B cell (primary cell): ENCODE data around the gene EXOC7. TPM values are rescaled to one million over a fixed set of nuclear protein-coding genes. Genes with fewer than 3 reads are reported as not detected.

Experiments
- ATAC-seq: fragments of 200-7000 bp; cut with Tn5 transposase; one replicate; pipeline ENCODE4 v1.10.0; 2021; ENCODE audit warnings: low read depth, mild to moderate bottlenecking, moderate number of reproducible peaks, moderate library complexity
- CTCF ChIA-PET: fragments of 350-600 bp; sonication (Branson Sonifier 250); formaldehyde crosslinking; loops from one replicate; lab custom pipeline; 2021; ENCODE audit warnings: antibody characterized with exemption, inconsistent platforms; lab: Charles Lee
- POLR2A ChIA-PET: fragments of 350-600 bp; sonication (Branson Sonifier 250); formaldehyde crosslinking; loops from one replicate; lab custom pipeline; 2021; ENCODE audit warnings: antibody characterized with exemption; lab: Charles Lee
- DNase-seq: peaks from one replicate; pipeline ENCODE4 v3.0.0; 2013
- H2AFZ ChIP-seq: 2 replicates; pipeline ENCODE4 v1.6.1; 2012; ENCODE audit warnings: mild to moderate bottlenecking, low read depth, low read length; ENCODE audit not compliant: insufficient read depth, poor library complexity, severe bottlenecking
- H3K27ac ChIP-seq, 2 donors: 1 replicate in 1 of 2; 2 replicates in 1 of 2; pipeline ENCODE4 v1.5.1; 2012 to 2013; ENCODE audit warnings: low read length in 2 of 2, mild to moderate bottlenecking in 2 of 2, moderate library complexity in 1 of 2
- H3K27me3 ChIP-seq, 4 experiments: fragments of 200-600 bp in 1 of 4; sonication (generic) in 1 of 4; replicated peaks in 1 of 4; 1 replicate in 2 of 4; 2 replicates in 2 of 4; pipeline versions ENCODE4 v1.6.1 to v1.7.0; 2013 to 2016; ENCODE audit warnings: low read length in 3 of 4, mild to moderate bottlenecking in 2 of 4, mixed read lengths in 1 of 4, moderate library complexity in 1 of 4; ENCODE audit not compliant: insufficient read depth in 4 of 4, control insufficient read depth in 3 of 4; ENCODE audit errors: control extremely low read depth in 1 of 4
- H3K36me3 ChIP-seq, 2 experiments: replicated peaks in 1 of 2; 1 replicate in 1 of 2; 2 replicates in 1 of 2; pipeline versions ENCODE4 v1.6.1 to v1.7.1; 2013; ENCODE audit warnings: low read length in 1 of 2; ENCODE audit not compliant: insufficient read depth in 2 of 2, control insufficient read depth in 1 of 2; ENCODE audit errors: control extremely low read depth in 1 of 2, extremely low read depth in 1 of 2
- H3K4me1 ChIP-seq, 2 donors: fragments of 200-600 bp in 1 of 2; sonication (generic) in 1 of 2; 1 replicate in 1 of 2; 2 replicates in 1 of 2; pipeline versions ENCODE4 v1.5.1 to v1.6.1; 2013 to 2017; ENCODE audit warnings: low read length in 2 of 2; ENCODE audit not compliant: control insufficient read depth in 2 of 2, insufficient read depth in 2 of 2
- H3K4me2 ChIP-seq: replicated peaks from 2 replicates; pipeline ENCODE3; 2012; ENCODE audit warnings: mild to moderate bottlenecking, low read depth, low read length; ENCODE audit not compliant: poor library complexity, severe bottlenecking
- H3K4me3 ChIP-seq, 5 experiments: fragments of 200-600 bp in 1 of 5; sonication (generic) in 1 of 5; 1 replicate in 3 of 5; 2 replicates in 2 of 5; pipeline versions ENCODE4 v1.5.1 to v1.7.0; 2011 to 2016; ENCODE audit warnings: low read length in 4 of 5, mild to moderate bottlenecking in 4 of 5, low read depth in 2 of 5, control low read depth in 1 of 5, moderate library complexity in 1 of 5; ENCODE audit not compliant: insufficient read depth in 1 of 5; ENCODE audit errors: control extremely low read depth in 1 of 5, extremely low read depth in 1 of 5
- H3K79me2 ChIP-seq: fragments of 200-600 bp; sonication (generic); one replicate; pipeline ENCODE4 v1.6.0; 2016; ENCODE audit warnings: low read length; ENCODE audit not compliant: control insufficient read depth, insufficient read depth
- H3K9ac ChIP-seq: fragments of 200-600 bp; sonication (generic); 2 replicates; pipeline ENCODE4 v1.6.1; 2017; ENCODE audit warnings: mild to moderate bottlenecking, low read length, moderate library complexity
- H3K9me3 ChIP-seq, 3 donors: one replicate each; pipeline versions ENCODE4 v1.6.1 to v1.7.1; 2013; ENCODE audit warnings: low read length in 2 of 3; ENCODE audit not compliant: control insufficient read depth in 2 of 3, insufficient read depth in 1 of 3; ENCODE audit errors: control extremely low read depth in 1 of 3
- H4K20me1 ChIP-seq: 2 replicates; pipeline ENCODE4 v1.6.0; 2012; ENCODE audit warnings: mild to moderate bottlenecking, low read length; ENCODE audit not compliant: insufficient read depth, control insufficient read depth, poor library complexity, severe bottlenecking
- H3K27ac Mint-ChIP-seq: one replicate; pipeline ENCODE4 v1.8.0; 2021; ENCODE audit warnings: mixed read lengths
- H3K27me3 Mint-ChIP-seq: one replicate; pipeline ENCODE4 v1.8.0; 2021; ENCODE audit warnings: mixed read lengths
- H3K4me1 Mint-ChIP-seq: one replicate; pipeline ENCODE4 v1.8.0; 2021; ENCODE audit warnings: mixed read lengths
- H3K4me3 Mint-ChIP-seq: one replicate; pipeline ENCODE4 v1.8.0; 2021; ENCODE audit warnings: mixed read lengths
- H3K9me3 Mint-ChIP-seq: one replicate; pipeline ENCODE4 v1.8.0; 2022; ENCODE audit warnings: mixed read lengths; ENCODE audit not compliant: insufficient read depth
- EZH2 ChIP-seq: IDR thresholded peaks from 2 replicates; pipeline ENCODE4 v1.6.1; 2012; ENCODE audit warnings: borderline replicate concordance, low read depth, mild to moderate bottlenecking, moderate library complexity, low read length; ENCODE audit not compliant: insufficient read depth, poor library complexity, severe bottlenecking
- WGBS: methylation state at CpG from one replicate; pipeline ENCODE4 v1.1.5; 2013; ENCODE audit warnings: missing lambda C conversion rate; ENCODE audit not compliant: insufficient coverage; 5-methylcytosine and 5-hydroxymethylcytosine counted together
- intact Hi-C: fragments of 100-400 bp; cut with micrococcal nuclease; formaldehyde crosslinking; loops from one replicate; pipeline ENCODE4 v1.10.0; 2022
- polyA plus RNA-seq: library from polyadenylated mRNA; depleted of rRNA; stranded (reverse); fragments of >200 nt; gene quantifications from 2 replicates; pipeline ENCODE4 v1.2.3, GENCODE V29; 2012
- total RNA-seq, 2 donors: library from RNA; stranded (reverse); fragments of 120-200 nt in 1 of 2; gene quantifications; 1 replicate in 1 of 2; 2 replicates in 1 of 2; pipeline versions ENCODE4 v1.2.3 to v1.2.4, GENCODE V29; 2013 to 2022
- TF ChIP-seq, protein P1 (sequence below): fragments of 200-600 bp; IDR thresholded peaks from one replicate; pipeline ENCODE4 v1.8.0; 2022; ENCODE audit warnings: antibody characterized with exemption, mild to moderate bottlenecking

EXOC7 gene
- total and polyA plus RNA-seq, 2 donors (not counting 1 experiment from before 2014, with no cell fraction given), result 105 to 194 TPM

DNA sequence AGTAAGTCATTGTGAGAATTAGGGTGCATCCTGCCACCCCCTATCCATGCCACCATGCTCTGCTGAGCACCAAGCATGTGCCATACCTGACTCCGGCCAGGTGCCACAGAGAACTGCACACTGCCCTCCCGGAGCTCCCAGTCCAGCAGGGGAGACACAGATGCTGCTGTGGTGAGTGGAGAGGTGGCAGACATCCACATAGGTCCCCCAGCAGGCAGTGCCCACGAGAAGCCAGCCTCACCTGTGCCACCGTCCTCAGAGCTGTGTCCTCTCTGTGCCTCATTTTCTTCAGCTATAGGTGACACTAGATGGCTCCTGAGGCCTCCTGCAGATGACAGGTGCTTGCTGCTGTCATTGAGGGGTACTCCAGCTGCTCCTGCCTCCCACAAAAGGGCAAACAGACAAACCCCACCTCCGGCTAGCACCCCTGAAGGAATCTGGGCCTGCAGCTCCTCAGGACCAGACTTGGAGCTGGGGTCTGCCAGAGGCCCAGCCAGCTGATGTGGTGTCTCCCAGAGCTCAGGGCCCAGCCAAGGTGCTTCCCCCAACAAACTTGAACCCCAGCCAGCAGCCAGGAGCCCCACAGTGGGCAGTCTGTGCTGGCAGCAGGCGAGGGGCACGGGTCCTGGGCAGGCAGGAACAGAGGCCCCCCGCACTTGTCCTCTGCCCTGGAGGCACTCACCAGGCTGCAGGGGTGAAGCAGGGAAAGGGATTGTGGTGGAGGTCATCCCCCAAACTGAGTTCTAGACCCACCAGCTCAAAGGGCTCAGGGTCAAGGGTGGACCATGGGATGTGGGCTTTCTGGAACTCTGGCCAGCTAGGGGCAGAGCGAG lies 20.4 kb upstream of the EXOC7 start:
- ChIA-PET CTCF (interaction anchor here (0.6 to 16.8 kb wide), 11 partner anchors 16 to 178 kb away, joined by 3 to 435 read pairs (median 3); partner anchors contain the start of gene FOXJ1), POLR2A (interaction anchor here (1.8 kb wide), 1 partner anchor 150 kb away, joined by 5 read pairs; no protein-coding TSS in a partner anchor)
- Mint-ChIP-seq H3K4me3 (no peak overlapping the region), H3K27me3 (peaks cover 2% of the 10 kb centered on the region), H3K4me1 (peaks cover 16% of the 10 kb centered on the region), H3K9me3 (no peaks in the 10 kb centered on the region), H3K27ac (no peak overlapping the region)
- DNase-seq (peak; percentile 24), ATAC-seq (no peak)
- intact Hi-C loops, result no loop called here
- H3K4me1 ChIP-seq, result peaks cover 18 to 21% of the 10 kb centered on the region in 2 donors
- H3K4me2 ChIP-seq, result no peak overlapping the region
- TF ChIP-seq, protein P1, sequence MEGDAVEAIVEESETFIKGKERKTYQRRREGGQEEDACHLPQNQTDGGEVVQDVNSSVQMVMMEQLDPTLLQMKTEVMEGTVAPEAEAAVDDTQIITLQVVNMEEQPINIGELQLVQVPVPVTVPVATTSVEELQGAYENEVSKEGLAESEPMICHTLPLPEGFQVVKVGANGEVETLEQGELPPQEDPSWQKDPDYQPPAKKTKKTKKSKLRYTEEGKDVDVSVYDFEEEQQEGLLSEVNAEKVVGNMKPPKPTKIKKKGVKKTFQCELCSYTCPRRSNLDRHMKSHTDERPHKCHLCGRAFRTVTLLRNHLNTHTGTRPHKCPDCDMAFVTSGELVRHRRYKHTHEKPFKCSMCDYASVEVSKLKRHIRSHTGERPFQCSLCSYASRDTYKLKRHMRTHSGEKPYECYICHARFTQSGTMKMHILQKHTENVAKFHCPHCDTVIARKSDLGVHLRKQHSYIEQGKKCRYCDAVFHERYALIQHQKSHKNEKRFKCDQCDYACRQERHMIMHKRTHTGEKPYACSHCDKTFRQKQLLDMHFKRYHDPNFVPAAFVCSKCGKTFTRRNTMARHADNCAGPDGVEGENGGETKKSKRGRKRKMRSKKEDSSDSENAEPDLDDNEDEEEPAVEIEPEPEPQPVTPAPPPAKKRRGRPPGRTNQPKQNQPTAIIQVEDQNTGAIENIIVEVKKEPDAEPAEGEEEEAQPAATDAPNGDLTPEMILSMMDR, result no peak
- H3K27me3 ChIP-seq, result peaks cover 0 to 6% (median 0%) of the 10 kb centered on the region in 4 experiments
- no peak overlapping the region for H3K9ac ChIP-seq
- no peaks in the 10 kb centered on the region for H3K36me3 ChIP-seq
- H4K20me1 ChIP-seq, result no peaks in the 10 kb centered on the region
- no peak overlapping the region for H2AFZ ChIP-seq
- no peaks in the 10 kb centered on the region for H3K79me2 ChIP-seq
- no peak overlapping the region for H3K4me3 ChIP-seq
- H3K27ac ChIP-seq, result no peak overlapping the region
- 75% methylated on average over 9 of the region's 9 CpGs for WGBS
- H3K9me3 ChIP-seq, result no peaks in the 10 kb centered on the region

DNA sequence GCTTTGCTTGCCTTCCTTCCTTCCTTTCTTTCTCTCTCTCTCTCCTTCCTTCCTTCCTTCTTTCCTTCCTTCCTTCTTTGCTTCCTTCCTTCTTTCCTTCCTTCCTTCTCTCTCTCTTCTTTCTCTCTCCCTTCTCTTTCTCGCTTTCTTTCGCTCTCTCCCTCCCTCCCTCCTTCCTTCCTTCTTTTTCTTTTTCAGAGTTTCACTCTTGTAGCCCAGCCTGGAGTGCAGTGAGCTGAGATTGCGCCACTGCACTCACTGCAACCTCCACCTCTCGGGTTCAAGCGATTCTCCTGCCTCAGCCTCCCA lies 19.6 kb upstream of the EXOC7 start:
- peak overlapping the region; percentile 10 for H3K27ac Mint-ChIP-seq
- Histone ChIP-seq H3K79me2 (no peaks in the 10 kb centered on the region), H3K4me2 (no peak overlapping the region), H3K36me3 (no peaks in the 10 kb centered on the region), H2AFZ (no peak overlapping the region), H3K9ac (no peak overlapping the region), H3K9me3 (no peaks in the 10 kb centered on the region), H3K27ac (no peak overlapping the region), H3K4me1 (peaks cover 18 to 21% of the 10 kb centered on the region in 2 donors), H4K20me1 (no peaks in the 10 kb centered on the region), H3K4me3 (no peak overlapping the region), H3K27me3 (peaks cover 0 to 6% (median 0%) of the 10 kb centered on the region in 4 experiments)
- no peak for ATAC-seq
- TF ChIP-seq EZH2, result no peak
- TF ChIP-seq, protein P1, result no peak
- H3K27me3 Mint-ChIP-seq, result peaks cover 2% of the 10 kb centered on the region
- DNase-seq, result no peak
- intact Hi-C loops, result no loop called here
- ChIA-PET POLR2A (interaction anchor here (1.8 kb wide), 1 partner anchor 151 kb away, joined by 5 read pairs; no protein-coding TSS in a partner anchor), CTCF (interaction anchor here (0.5 to 16.8 kb wide), 8 partner anchors 17 to 177 kb away, joined by 3 to 435 read pairs (median 4); partner anchors contain the start of gene FOXJ1)
- peak overlapping the region; percentile 62 for H3K4me3 Mint-ChIP-seq
- peaks cover 16% of the 10 kb centered on the region for H3K4me1 Mint-ChIP-seq
- 27% methylated on average over 2 of the region's 5 CpGs for WGBS
- no peaks in the 10 kb centered on the region for H3K9me3 Mint-ChIP-seq
